IMR-90 (cell line): ENCODE data around the gene POU3F3.

Experiments
- BHLHE40 ChIP-seq: fragments of 150-350 bp; IDR thresholded peaks from 2 replicates; pipeline ENCODE4 v1.6.1; 2016; ENCODE audit warnings: mild to moderate bottlenecking, low read depth, low read length
- CEBPB ChIP-seq: IDR thresholded peaks from 2 replicates; pipeline ENCODE4 v1.6.1; 2012; ENCODE audit warnings: low read depth, low read length, improper control_type of control experiment
- CHD1 ChIP-seq: IDR thresholded peaks from 2 replicates; pipeline ENCODE4 v1.6.1; 2012; ENCODE audit warnings: low read depth, low read length, improper control_type of control experiment
- ELK1 ChIP-seq: fragments of 150-350 bp; IDR thresholded peaks from 2 replicates; pipeline ENCODE4 v1.6.1; 2016; ENCODE audit warnings: low read depth, mild to moderate bottlenecking, low read length, moderate library complexity, borderline replicate concordance
- MAFK ChIP-seq: IDR thresholded peaks from 2 replicates; pipeline ENCODE4 v1.6.1; 2012; ENCODE audit warnings: low read depth, low read length, improper control_type of control experiment
- MAZ ChIP-seq: IDR thresholded peaks from 2 replicates; pipeline ENCODE4 v1.6.1; 2012; ENCODE audit warnings: low read depth, mild to moderate bottlenecking, low read length, improper control_type of control experiment, moderate library complexity, borderline replicate concordance
- MXI1 ChIP-seq: IDR thresholded peaks from 2 replicates; pipeline ENCODE4 v1.6.1; 2012; ENCODE audit warnings: low read depth, mild to moderate bottlenecking, low read length, moderate library complexity, borderline replicate concordance
- POLR2A ChIP-seq: IDR thresholded peaks from 2 replicates; pipeline ENCODE4 v1.6.1; 2012; ENCODE audit warnings: mild to moderate bottlenecking, low read depth, low read length
- RAD21 ChIP-seq: IDR thresholded peaks from 2 replicates; pipeline ENCODE4 v1.6.1; 2012; ENCODE audit warnings: low read length, improper control_type of control experiment
- RCOR1 ChIP-seq: IDR thresholded peaks from 2 replicates; pipeline ENCODE4 v1.6.1; 2012; ENCODE audit warnings: mild to moderate bottlenecking, low read length, improper control_type of control experiment; ENCODE audit not compliant: insufficient replicate concordance
- RFX5 ChIP-seq: IDR thresholded peaks from 2 replicates; pipeline ENCODE4 v1.8.0; 2012; ENCODE audit warnings: low read depth, mild to moderate bottlenecking, low read length, moderate library complexity
- SMC3 ChIP-seq: fragments of 150-350 bp; IDR thresholded peaks from 2 replicates; pipeline ENCODE4 v1.6.1; 2016; ENCODE audit warnings: low read depth, mild to moderate bottlenecking, antibody characterized with exemption, low read length, moderate library complexity
- USF2 ChIP-seq: fragments of 150-350 bp; IDR thresholded peaks from 2 replicates; pipeline ENCODE4 v1.6.1; 2017; ENCODE audit warnings: mild to moderate bottlenecking, antibody characterized with exemption, low read length, low read depth
- TF ChIP-seq, protein P1 (sequence below): conservative IDR thresholded peaks from 2 replicates; pipeline ENCODE4 v1.5.1; 2012; ENCODE audit warnings: mild to moderate bottlenecking, low read depth, low read length, improper control_type of control experiment

GRCh38 chr2:104890685-104891069, 36.8 kb downstream of the POU3F3 start:
- TF ChIP-seq SMC3 (no peak), RCOR1 (no peak), RFX5 (no peak), BHLHE40 (no peak), CEBPB (no peak), RAD21 (no peak), POLR2A (no peak), MXI1 (no peak), MAZ (no peak), ELK1 (no peak), MAFK (no peak), USF2 (no peak), CHD1 (no peak)
- TF ChIP-seq, protein P1, sequence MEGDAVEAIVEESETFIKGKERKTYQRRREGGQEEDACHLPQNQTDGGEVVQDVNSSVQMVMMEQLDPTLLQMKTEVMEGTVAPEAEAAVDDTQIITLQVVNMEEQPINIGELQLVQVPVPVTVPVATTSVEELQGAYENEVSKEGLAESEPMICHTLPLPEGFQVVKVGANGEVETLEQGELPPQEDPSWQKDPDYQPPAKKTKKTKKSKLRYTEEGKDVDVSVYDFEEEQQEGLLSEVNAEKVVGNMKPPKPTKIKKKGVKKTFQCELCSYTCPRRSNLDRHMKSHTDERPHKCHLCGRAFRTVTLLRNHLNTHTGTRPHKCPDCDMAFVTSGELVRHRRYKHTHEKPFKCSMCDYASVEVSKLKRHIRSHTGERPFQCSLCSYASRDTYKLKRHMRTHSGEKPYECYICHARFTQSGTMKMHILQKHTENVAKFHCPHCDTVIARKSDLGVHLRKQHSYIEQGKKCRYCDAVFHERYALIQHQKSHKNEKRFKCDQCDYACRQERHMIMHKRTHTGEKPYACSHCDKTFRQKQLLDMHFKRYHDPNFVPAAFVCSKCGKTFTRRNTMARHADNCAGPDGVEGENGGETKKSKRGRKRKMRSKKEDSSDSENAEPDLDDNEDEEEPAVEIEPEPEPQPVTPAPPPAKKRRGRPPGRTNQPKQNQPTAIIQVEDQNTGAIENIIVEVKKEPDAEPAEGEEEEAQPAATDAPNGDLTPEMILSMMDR, result no peak
